MCF 10A (cell line): Measurements from ENCODE around the gene DDX50. TPM values are rescaled to one million over a fixed set of nuclear protein-coding genes. Genes with fewer than 3 reads are reported as not detected.
"Not testable (repeated sequence)": the region's sequence is repeated elsewhere in the genome, so short reads cannot be mapped to it uniquely, and the experiment has no call there.

Experiments used
- BruUV-seq: library from RNA; stranded (reverse); fragments of 400-500 nt; replicated peaks from 2 replicates; lab custom pipeline; 2021; lab: Mats Ljungman, UMichigan
- CTCF ChIA-PET: fragments of 300-600 bp; sonication (Branson Sonifier 250); formaldehyde crosslinking; extraction: SDS; loops from one replicate; lab custom pipeline; 2021; ENCODE audit warnings: antibody characterized with exemption, inconsistent platforms; lab: Yijun Ruan, JAX
- POLR2A ChIA-PET: fragments of 300-600, 350-650 bp; sonication (Branson Sonifier 250); formaldehyde crosslinking; extraction: SDS; loops from one replicate; lab custom pipeline; 2020; ENCODE audit warnings: antibody characterized with exemption, inconsistent platforms; lab: Yijun Ruan, JAX
- DNase-seq: peaks from one replicate; pipeline ENCODE4 v3.0.0-alpha.2; 2018; ENCODE audit not compliant: unreplicated experiment
- H3K27ac Mint-ChIP-seq: one replicate; pipeline ENCODE4 v1.8.0; 2022; ENCODE audit warnings: mild to moderate bottlenecking, low read depth, mixed read lengths; ENCODE audit not compliant: unreplicated experiment
- H3K27me3 Mint-ChIP-seq: one replicate; pipeline ENCODE4 v1.8.0; 2022; ENCODE audit warnings: mixed read lengths; ENCODE audit not compliant: insufficient read depth, unreplicated experiment
- H3K36me3 Mint-ChIP-seq: one replicate; pipeline ENCODE4 v1.8.0; 2022; ENCODE audit warnings: mild to moderate bottlenecking, moderate library complexity, mixed read lengths; ENCODE audit not compliant: insufficient read depth, unreplicated experiment
- H3K4me1 Mint-ChIP-seq: one replicate; pipeline ENCODE4 v1.8.0; 2022; ENCODE audit warnings: mixed read lengths; ENCODE audit not compliant: insufficient read depth, unreplicated experiment
- H3K4me3 Mint-ChIP-seq: one replicate; pipeline ENCODE4 v1.8.0; 2022; ENCODE audit warnings: mild to moderate bottlenecking, moderate library complexity, mixed read lengths; ENCODE audit not compliant: unreplicated experiment
- H3K9me3 Mint-ChIP-seq: one replicate; pipeline ENCODE4 v1.8.0; 2022; ENCODE audit warnings: mixed read lengths; ENCODE audit not compliant: unreplicated experiment
- CTCF ChIP-seq: fragments of 200-600 bp; IDR thresholded peaks from one replicate; pipeline ENCODE4 v1.8.0; 2022; ENCODE audit warnings: antibody characterized with exemption, mild to moderate bottlenecking; ENCODE audit not compliant: unreplicated experiment
- intact Hi-C: fragments of 100-400 bp; cut with micrococcal nuclease; formaldehyde crosslinking; loops from 2 replicates; pipeline ENCODE4 v1.14.1; 2022
- total RNA-seq: library from RNA; stranded (reverse); gene quantifications from 2 replicates; pipeline ENCODE4 v1.2.3, GENCODE V29; 2022

The DDX50 gene
- total RNA-seq, 1 experiment from 2014 or later, result 66.3 TPM

- peaks cover 12% of the 10 kb centered on the region for H3K36me3 Mint-ChIP-seq
- H3K9me3 Mint-ChIP-seq, result no peaks in the 10 kb centered on the region
- H3K4me3 Mint-ChIP-seq, result peak overlapping the region; percentile 96
- no peak for TF ChIP-seq CTCF
- no peaks in the 10 kb centered on the region for H3K27me3 Mint-ChIP-seq
- H3K27ac Mint-ChIP-seq, result peak overlapping the region; percentile 99
- DNase-seq, result no peak
- intact Hi-C loops, result no loop called here
- BruUV-seq, result TSS peak; percentile 90
- POLR2A ChIA-PET, result interaction anchor here (0.6 to 2.8 kb wide), 23 partner anchors 9 to 1015 kb away, joined by 3 to 27 read pairs (median 4); partner anchors contain the start of genes CCAR1, DDX21 and PBLD
- H3K4me1 Mint-ChIP-seq, result peaks cover 15% of the 10 kb centered on the region
- CTCF ChIA-PET, result interaction anchor here (1.1 kb wide), 1 partner anchor 106 kb away, joined by 5 read pairs; no protein-coding TSS in a partner anchor
These were observed 549 bp upstream of the DDX50 start for GRCh38 chr10:68900427-68901104.

- peaks cover 20% of the 10 kb centered on the region for H3K4me1 Mint-ChIP-seq
- POLR2A ChIA-PET, result interaction anchor here (1.6 to 2.8 kb wide), 3 partner anchors 11 to 54 kb away, joined by 6 to 27 read pairs (median 6); partner anchors contain the start of gene DDX21
- peak overlapping the region; percentile 96 for H3K4me3 Mint-ChIP-seq
- no TSS peak for BruUV-seq
- H3K36me3 Mint-ChIP-seq, result peaks cover 25% of the 10 kb centered on the region
- H3K27ac Mint-ChIP-seq, result peak overlapping the region; percentile 99
- intact Hi-C loops, result no loop called here
- no peaks in the 10 kb centered on the region for H3K9me3 Mint-ChIP-seq
- DNase-seq, result no peak
- no peak for TF ChIP-seq CTCF
- CTCF ChIA-PET, result no interaction called here
- H3K27me3 Mint-ChIP-seq, result no peaks in the 10 kb centered on the region
These were observed 1.3 kb downstream of the DDX50 start for GRCh38 chr10:68902382-68902781.

- peaks cover 74% of the 10 kb centered on the region for H3K36me3 Mint-ChIP-seq
- CTCF ChIA-PET, result interaction anchor here (0.8 kb wide), 1 partner anchor 13 kb away, joined by 7 read pairs; no protein-coding TSS in a partner anchor
- POLR2A ChIA-PET, result interaction anchor here (0.7 to 1.9 kb wide), 2 partner anchors 23 to 25 kb away, joined by 3 to 6 read pairs; partner anchors contain the start of gene DDX50
- H3K9me3 Mint-ChIP-seq, result no peaks in the 10 kb centered on the region
- no peak for DNase-seq
- BruUV-seq, result no TSS peak
- no peaks in the 10 kb centered on the region for H3K27me3 Mint-ChIP-seq
- no peak overlapping the region for H3K4me3 Mint-ChIP-seq
- H3K27ac Mint-ChIP-seq, result peak overlapping the region; percentile 19
- no peak for TF ChIP-seq CTCF
- no peaks in the 10 kb centered on the region for H3K4me1 Mint-ChIP-seq
- intact Hi-C loops, result no loop called here
These were observed 23.5 kb downstream of the DDX50 start for GRCh38 chr10:68924593-68924992.

GRCh38 chr10:68925489-68925888 is 24.4 kb downstream of the DDX50 start:
- ChIA-PET POLR2A (interaction anchor here (1.9 kb wide), 1 partner anchor 24 kb away, joined by 6 read pairs; the partner anchor contains the start of gene DDX50), CTCF (no interaction called here)
- no peaks in the 10 kb centered on the region for H3K4me1 Mint-ChIP-seq
- no peak for DNase-seq
- H3K27ac Mint-ChIP-seq, result no peak overlapping the region
- H3K36me3 Mint-ChIP-seq, result peaks cover 75% of the 10 kb centered on the region
- no peaks in the 10 kb centered on the region for H3K9me3 Mint-ChIP-seq
- H3K4me3 Mint-ChIP-seq, result no peak overlapping the region
- intact Hi-C loops, result no loop called here
- TF ChIP-seq CTCF, result no peak
- H3K27me3 Mint-ChIP-seq, result no peaks in the 10 kb centered on the region
- no TSS peak for BruUV-seq

- CTCF ChIA-PET, H3K27ac Mint-ChIP-seq, POLR2A ChIA-PET, DNase-seq, H3K4me3 Mint-ChIP-seq, H3K27me3 Mint-ChIP-seq, H3K4me1 Mint-ChIP-seq, H3K9me3 Mint-ChIP-seq, BruUV-seq, intact Hi-C loops: not testable (repeated sequence)
- peaks cover 62% of the 10 kb centered on the region for H3K36me3 Mint-ChIP-seq
These were observed 28.0 kb downstream of the DDX50 start for GRCh38 chr10:68929157-68929556.

GRCh38 chr10:68929888-68930287 is 28.8 kb downstream of the DDX50 start:
- H3K27ac Mint-ChIP-seq, H3K27me3 Mint-ChIP-seq, H3K4me1 Mint-ChIP-seq, intact Hi-C loops, BruUV-seq, POLR2A ChIA-PET, CTCF ChIA-PET, H3K4me3 Mint-ChIP-seq, H3K9me3 Mint-ChIP-seq, DNase-seq: not testable (repeated sequence)
- H3K36me3 Mint-ChIP-seq, result peaks cover 61% of the 10 kb centered on the region
